AG08395 (cell line): Measurements from ENCODE around the gene NCEH1.
A peak's percentile ranks its signal among the peaks of the same experiment; 100 is the strongest.
"Not testable (repeated sequence)": the region's sequence is repeated elsewhere in the genome, so short reads cannot be mapped to it uniquely, and the experiment has no call there.

ENCODE experiments used
- DNase-seq: peaks from one replicate; pipeline ENCODE4 v3.0.0; 2012; ENCODE audit warnings: mixed read lengths, low spot score

NCEH1 gene

DNA sequence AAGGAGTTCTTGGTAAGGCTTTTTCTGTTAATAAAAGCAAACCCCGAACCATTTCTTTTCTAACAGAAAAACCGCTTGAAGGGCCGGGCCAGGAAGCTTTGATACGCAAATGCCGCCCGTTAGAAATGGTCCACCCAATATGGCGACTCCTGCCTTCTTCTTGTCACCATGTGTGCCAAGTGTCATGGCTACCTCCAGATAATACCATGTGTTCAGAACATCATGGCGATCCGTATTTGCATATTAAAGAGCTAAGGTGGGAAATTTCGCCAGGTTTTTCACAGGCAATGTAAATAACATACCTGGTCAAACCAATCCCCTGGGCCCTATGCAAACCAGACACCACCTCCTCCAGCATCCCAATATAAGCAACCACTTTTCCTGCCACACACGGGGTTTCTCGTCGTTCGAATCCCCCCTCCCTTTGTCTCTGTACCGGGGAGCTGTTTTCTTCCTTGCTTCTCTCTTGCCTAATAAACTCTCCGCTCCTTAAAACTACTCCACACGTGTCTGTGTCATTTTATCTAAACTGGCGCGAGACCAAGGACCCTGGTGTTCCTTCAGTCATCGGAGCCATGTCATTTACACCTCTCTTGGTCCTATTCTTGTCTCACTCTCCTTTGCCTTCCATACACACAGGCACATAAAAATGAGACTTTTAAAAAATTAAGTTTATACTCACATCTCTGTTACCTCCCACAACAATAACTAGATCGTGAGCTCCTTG lies 34.5 kb downstream of the NCEH1 start:
- DNase-seq, result no peak

DNA sequence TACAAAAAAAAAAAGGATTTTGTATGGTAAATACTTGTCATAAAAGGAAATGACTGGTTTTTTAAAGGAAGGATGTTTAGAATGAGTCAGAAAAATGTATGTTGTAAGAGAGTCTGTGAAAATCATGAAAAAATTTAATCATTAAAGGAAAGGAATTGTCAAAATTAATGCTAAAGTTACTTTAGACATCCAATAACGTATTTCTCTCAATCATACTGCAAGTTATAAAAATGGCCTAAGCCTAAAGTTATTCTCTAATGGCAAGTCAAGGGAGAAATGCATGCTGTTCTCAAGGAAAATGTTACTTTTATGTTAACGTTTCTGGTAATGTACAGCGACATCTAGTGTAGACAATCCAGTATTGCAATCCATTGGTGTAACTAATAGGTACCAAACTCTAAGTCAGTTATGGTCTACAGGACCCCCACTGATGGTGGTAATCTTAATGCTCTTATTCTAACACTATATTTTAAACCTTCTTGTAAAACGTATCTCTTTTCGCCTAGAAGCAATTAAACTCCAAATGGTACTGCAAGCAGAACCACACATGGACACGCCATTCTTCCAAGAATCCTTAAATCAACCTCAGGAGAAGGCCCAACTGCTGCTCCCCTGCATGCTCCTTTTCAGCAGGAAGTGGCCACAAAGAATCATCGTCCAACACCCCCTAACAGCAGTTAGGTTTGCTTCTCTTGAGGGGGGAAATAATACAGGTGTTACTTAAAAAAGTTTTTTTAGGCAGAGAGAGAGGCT lies 35.2 kb downstream of the NCEH1 start:
- DNase-seq, result peak; percentile 42

- DNase-seq, result peak; percentile 65
Observed at GRCh38 chr3:172673210-172673679, 37.6 kb downstream of the NCEH1 start.

DNA sequence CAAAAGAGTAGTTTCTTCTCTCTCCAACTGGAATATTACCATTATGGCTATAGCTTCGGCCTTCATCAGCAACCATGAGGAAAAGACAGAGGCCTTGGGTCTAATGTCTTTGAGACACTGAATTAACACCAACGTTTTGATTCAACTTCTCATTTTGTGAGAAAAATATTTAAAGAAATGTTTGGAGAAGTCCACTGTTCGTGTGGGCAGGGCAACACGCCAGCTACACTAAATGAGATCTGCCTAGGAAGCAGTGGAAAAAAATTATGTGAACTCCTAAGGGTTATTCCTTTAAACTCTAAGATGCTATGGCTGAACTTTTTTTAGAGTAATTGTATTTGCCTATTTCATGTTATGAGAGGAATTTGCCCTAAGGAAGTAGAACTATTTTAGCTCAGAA lies 41.8 kb downstream of the NCEH1 start:
- DNase-seq, result no peak

DNA sequence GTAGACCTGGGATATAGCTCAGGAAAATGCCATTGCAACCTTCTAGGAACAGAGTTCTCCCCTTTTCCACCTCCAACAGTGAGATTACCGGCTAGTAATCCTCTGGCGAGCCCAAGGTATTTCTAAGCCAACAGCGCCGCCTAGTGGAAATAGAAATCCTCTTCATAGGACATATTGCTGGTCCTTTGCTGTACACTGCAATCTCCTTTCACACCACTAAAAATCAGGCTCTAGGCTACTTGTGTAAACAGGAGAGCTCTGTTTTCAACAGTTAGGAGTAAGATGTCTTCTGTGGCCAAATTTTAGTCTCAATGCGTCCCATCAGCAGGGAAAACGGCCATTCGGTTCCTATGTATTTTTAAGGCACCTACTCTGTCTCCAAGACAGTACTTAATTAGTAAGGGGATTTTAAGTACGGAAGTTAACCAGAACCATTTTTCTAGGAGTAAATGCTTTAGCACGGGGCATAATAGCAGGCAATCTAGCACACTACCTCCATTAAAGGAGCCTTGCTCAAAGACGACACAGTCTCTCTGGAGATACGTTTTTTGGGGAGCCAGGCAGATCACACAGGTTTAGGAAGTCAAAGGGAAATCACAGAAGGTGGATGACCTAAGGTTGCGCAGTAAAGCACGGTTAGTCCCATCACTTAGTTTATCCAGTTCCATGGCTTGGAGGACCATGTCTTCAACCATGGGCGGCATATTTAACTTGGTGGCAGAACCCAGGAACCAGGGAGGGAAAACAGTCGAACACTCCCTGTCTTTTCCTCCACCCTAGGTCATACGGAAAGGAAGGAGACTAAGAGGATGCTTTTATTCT lies 43.8 kb downstream of the NCEH1 start:
- peak; percentile 82 for DNase-seq

GRCh38 chr3:172666181-172666872 lies 44.5 kb downstream of the NCEH1 start:
- no peak for DNase-seq

- not testable (repeated sequence) for DNase-seq
Observed at GRCh38 chr3:172665510-172665909, 45.4 kb downstream of the NCEH1 start.

DNA sequence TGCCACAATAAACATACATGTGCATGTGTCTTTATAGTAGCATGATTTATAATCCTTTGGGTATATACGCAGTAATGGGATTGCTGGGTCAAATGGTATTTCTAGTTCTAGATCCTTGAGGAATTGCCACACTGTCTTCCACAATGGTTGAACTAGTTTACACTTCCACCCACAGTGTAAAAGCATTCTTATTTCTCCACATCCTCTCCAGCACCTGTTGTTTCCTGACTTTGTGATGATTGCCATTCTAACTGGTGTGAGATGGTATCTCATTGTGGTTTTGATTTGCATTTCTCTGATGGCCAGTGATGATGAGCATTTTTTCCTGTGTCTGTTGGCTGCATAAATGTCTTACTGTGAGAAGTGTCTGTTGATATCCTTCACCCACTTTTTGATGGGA lies 50.4 kb downstream of the NCEH1 start:
- DNase-seq, result not testable (repeated sequence)

DNA sequence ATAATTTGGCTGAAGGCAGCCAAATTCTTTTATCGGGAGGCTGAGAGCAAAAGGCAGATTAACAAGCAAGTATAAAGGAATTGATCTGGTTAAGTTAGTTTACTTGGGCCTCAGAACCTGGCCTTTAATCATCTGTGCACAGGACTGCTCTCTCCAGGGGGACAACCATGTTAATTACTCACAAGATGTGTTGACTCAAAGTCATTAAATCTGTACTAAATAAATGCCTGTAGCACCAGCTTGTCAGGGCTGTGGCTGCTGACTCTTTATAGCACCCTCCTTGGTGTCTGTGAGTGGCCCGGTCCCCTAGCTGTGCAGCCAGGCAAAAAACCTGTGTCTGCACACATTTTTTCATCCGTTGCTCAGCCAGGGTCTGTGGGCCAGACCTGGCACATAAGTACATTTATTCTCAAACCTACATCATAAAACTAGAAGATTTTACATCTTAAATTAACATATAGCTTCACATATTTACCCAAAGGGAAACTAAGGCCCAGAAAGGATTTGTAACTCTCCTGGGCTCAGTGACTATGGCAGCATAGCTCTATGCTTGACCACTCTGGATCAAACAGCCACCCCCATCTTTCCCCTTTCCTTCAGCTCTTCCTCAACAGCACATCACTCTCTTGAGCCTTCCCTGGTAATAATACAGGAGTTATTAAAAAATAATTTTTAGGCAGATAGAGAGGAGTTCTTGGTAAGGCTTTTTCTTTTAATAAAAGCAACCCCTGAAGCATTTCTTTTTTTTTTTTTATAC lies 51.4 kb downstream of the NCEH1 start:
- DNase-seq, result no peak

DNA sequence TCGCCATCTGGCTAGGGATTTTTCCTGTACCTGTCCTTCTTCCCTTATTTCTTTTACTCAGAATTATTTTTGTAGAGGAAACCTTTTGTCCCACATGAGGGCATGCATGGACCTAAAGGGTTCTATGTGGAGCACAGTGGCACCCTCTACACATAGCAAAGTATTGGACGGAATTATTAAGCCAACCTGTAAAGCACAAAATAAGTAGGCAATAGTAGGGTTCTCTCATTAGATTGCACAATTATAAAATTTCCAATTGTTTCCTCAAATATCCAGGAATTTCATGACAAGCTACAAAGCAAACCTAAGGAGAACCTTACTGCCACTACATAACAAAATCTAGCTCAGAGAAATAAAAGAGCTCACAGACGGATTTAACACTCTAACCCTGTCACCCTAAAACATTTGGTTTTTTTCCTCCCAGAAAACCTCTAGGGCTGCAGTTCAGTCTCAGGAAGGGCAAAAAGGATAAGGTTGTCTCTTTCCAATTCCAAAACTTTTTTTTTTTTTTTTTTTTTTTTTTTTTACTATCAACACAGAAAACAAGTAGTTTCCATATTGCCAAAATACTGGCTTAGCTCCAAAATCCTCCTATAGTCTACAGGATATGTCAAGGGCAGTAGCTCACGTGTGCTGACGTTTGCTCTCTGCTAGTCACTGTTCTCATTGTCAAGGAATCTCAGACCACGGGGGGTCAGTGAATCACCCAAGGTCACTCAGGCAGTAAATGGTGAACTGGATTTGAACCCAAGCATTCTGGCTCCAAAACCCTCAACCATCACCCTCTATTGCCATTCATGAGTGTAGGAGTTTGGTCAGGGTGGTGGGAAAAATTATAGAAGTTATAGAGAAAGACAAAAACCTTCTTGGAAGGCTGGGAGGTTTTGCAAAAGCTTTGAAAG lies 52.3 kb downstream of the NCEH1 start:
- peak; percentile 77 for DNase-seq

GRCh38 chr3:172656602-172657001 lies 54.3 kb downstream of the NCEH1 start:
- DNase-seq, result no peak

DNA sequence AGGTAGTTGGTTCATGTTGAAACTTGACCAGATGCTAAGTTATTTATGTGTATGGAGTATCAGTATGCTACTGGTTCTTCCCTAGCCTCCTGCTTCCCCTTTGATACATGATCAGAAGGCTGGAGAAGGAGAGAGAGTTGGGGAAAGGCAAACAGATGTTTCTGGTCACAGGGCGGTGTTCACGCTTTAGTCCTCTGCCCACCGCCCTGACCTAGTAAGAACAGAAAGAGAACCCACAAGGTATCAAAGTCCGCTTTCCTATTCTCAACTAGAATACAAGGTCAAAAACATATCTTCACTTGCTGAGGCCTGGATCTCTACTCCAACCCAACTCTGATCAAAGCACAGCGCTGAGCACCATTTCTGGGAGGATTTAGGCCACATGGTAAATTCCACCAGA lies 55.5 kb downstream of the NCEH1 start:
- no peak for DNase-seq

DNA sequence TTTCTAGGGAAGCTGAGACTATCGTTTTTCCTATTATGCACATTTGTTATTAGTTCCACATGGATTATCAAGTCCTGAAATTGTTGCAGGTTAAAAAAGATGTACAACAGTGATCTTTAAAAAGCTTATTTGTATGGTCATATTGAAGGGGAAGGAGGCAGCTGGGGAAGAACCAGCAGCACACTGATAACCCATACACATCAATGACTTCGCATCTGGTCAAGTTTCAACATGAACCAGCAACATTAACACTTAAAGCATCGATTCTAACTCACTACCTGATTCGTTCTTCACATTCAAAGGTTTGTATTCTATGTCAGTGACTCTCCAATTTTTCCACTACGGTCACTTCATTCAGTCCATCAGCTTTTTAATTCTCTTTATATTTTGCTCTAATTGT lies 56.4 kb downstream of the NCEH1 start:
- no peak for DNase-seq

GRCh38 chr3:172653004-172653572 lies 57.8 kb downstream of the NCEH1 start:
- DNase-seq, result no peak

GRCh38 chr3:172651936-172652625 lies 58.8 kb downstream of the NCEH1 start:
- DNase-seq, result no peak

- DNase-seq, result no peak
Observed at GRCh38 chr3:172649987-172650386, 60.9 kb downstream of the NCEH1 start.

- peak; percentile 24 for DNase-seq
Observed at GRCh38 chr3:172648747-172649146, 62.1 kb downstream of the NCEH1 start.

DNA sequence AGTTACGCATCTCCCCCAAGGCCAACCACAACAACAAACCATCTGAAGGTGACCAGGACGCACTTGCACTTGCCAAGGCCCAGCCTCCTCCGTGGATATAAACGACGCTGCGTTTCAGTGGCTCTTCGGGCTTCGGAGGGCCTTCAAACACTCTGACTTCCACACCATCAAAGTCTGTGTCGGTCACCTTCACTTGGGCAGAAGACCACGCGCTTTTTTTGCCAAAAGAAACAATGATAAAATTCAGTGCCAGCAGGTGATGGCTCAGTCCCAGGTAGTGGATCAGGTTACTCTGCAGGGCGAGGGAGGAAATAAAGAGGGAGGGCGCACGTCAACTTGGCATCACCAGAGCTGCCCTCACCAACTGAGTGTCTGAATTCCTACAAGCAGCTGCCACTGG lies 63.0 kb downstream of the NCEH1 start:
- no peak for DNase-seq

GRCh38 chr3:172647080-172647479 lies 63.8 kb downstream of the NCEH1 start:
- no peak for DNase-seq
